Hematopoietic multipotent progenitor cell treated with erythropoietin and hydrocortisone succinate and interleukin-3 and kit ligand, for 17 days (in vitro differentiated cells): Measurements from ENCODE around the gene FAM174A.

ENCODE experiments used
- DNase-seq: peaks from one replicate; pipeline ENCODE4 v3.0.0-alpha.2; 2015; ENCODE audit warnings: low spot score

The FAM174A gene

GRCh38 chr5:100535060-100536005 is at the start of gene FAM174A:
TSS of gene FAM174A (plus strand) at chr5:100535374. CDS start at chr5:100535531, 157 bp downstream.
- peak; percentile 95 for DNase-seq

- DNase-seq: no peak
Observed at GRCh38 chr5:100493996-100494395, 41.2 kb upstream of the FAM174A start.

- DNase-seq: no peak
Observed at GRCh38 chr5:100496296-100496695, 38.9 kb upstream of the FAM174A start.

GRCh38 chr5:100502684-100503083 is 32.5 kb upstream of the FAM174A start:
- no peak for DNase-seq

- DNase-seq: no peak
Observed at GRCh38 chr5:100505984-100506670, 29.0 kb upstream of the FAM174A start.

- DNase-seq: no peak
Observed at GRCh38 chr5:100516285-100516684, 18.9 kb upstream of the FAM174A start.

- DNase-seq: no peak
Observed at GRCh38 chr5:100517301-100517974, 17.7 kb upstream of the FAM174A start.

- no peak for DNase-seq
Observed at GRCh38 chr5:100518377-100518776, 16.8 kb upstream of the FAM174A start.

GRCh38 chr5:100519075-100519474 is 16.1 kb upstream of the FAM174A start:
- no peak for DNase-seq

GRCh38 chr5:100520348-100520747 is 14.8 kb upstream of the FAM174A start:
- DNase-seq: no peak

GRCh38 chr5:100537946-100538345 is 2.8 kb downstream of the FAM174A start:
- DNase-seq: no peak

- no peak for DNase-seq
Observed at GRCh38 chr5:100539519-100539918, 4.3 kb downstream of the FAM174A start.

- no peak for DNase-seq
Observed at GRCh38 chr5:100542086-100542485, 6.9 kb downstream of the FAM174A start.

GRCh38 chr5:100546001-100546400 is 10.8 kb downstream of the FAM174A start:
- no peak for DNase-seq

- no peak for DNase-seq
Observed at GRCh38 chr5:100550531-100551051, 15.4 kb downstream of the FAM174A start.

- DNase-seq: no peak
Observed at GRCh38 chr5:100551183-100551582, 16.0 kb downstream of the FAM174A start.

GRCh38 chr5:100553209-100553608 is 18.0 kb downstream of the FAM174A start:
- no peak for DNase-seq

GRCh38 chr5:100560860-100561259 is 25.7 kb downstream of the FAM174A start:
- no peak for DNase-seq

- DNase-seq: no peak
Observed at GRCh38 chr5:100562821-100563220, 27.6 kb downstream of the FAM174A start.

GRCh38 chr5:100566382-100567141 is 31.4 kb downstream of the FAM174A start:
- no peak for DNase-seq

- DNase-seq: no peak
Observed at GRCh38 chr5:100574716-100575115, 39.5 kb downstream of the FAM174A start.

GRCh38 chr5:100575815-100576214 is 40.6 kb downstream of the FAM174A start:
- DNase-seq: no peak
